Stromal cell of bone marrow (primary cell): ENCODE data around the gene CHST12.
"Not testable (repeated sequence)": the region's sequence is repeated elsewhere in the genome, so short reads cannot be mapped to it uniquely, and the experiment has no call there.

Experiments
- DNase-seq: peaks from one replicate; pipeline ENCODE4 v3.0.0-alpha.2; 2012; ENCODE audit warnings: low read depth

The CHST12 gene

GRCh38 chr7:2403718-2404648 is 572 bp downstream of the CHST12 start:
- DNase-seq: no peak

- DNase-seq: no peak
Observed at GRCh38 chr7:2404714-2405119, 1.3 kb downstream of the CHST12 start.

- no peak for DNase-seq
Observed at GRCh38 chr7:2405201-2405600, 1.8 kb downstream of the CHST12 start.

GRCh38 chr7:2405601-2406345 is 2.4 kb downstream of the CHST12 start:
- DNase-seq: no peak

GRCh38 chr7:2409745-2410414 is 6.5 kb downstream of the CHST12 start:
- DNase-seq: no peak

GRCh38 chr7:2411049-2411448 is 7.6 kb downstream of the CHST12 start:
- no peak for DNase-seq

- no peak for DNase-seq
Observed at GRCh38 chr7:2411815-2412586, 8.6 kb downstream of the CHST12 start.

- DNase-seq: no peak
Observed at GRCh38 chr7:2412587-2413201, 9.3 kb downstream of the CHST12 start.

- no peak for DNase-seq
Observed at GRCh38 chr7:2416063-2416462, 12.7 kb downstream of the CHST12 start.

- no peak for DNase-seq
Observed at GRCh38 chr7:2416650-2417049, 13.2 kb downstream of the CHST12 start.

GRCh38 chr7:2417178-2417577 is 13.8 kb downstream of the CHST12 start:
- not testable (repeated sequence) for DNase-seq

- peak; percentile 62 for DNase-seq
Observed at GRCh38 chr7:2417981-2418481, 14.6 kb downstream of the CHST12 start.

GRCh38 chr7:2420216-2420933 is 17.0 kb downstream of the CHST12 start:
- DNase-seq: no peak

- DNase-seq: no peak
Observed at GRCh38 chr7:2421943-2422310, 18.5 kb downstream of the CHST12 start.

GRCh38 chr7:2425749-2426148 is 22.3 kb downstream of the CHST12 start:
- no peak for DNase-seq

- DNase-seq: no peak
Observed at GRCh38 chr7:2431260-2431867, 28.0 kb downstream of the CHST12 start.

- no peak for DNase-seq
Observed at GRCh38 chr7:2432910-2433712, 29.7 kb downstream of the CHST12 start.

- no peak for DNase-seq
Observed at GRCh38 chr7:2433713-2434550, 30.5 kb downstream of the CHST12 start.
